ENCODE results near the gene CPNE6. TPM values are rescaled to one million over a fixed set of nuclear protein-coding genes. Genes with fewer than 3 reads are reported as not detected.
A peak's percentile ranks its signal among the peaks of the same experiment; 100 is the strongest.

Gene CPNE6
- total RNA-seq, 1 experiment from 2014 or later = not detected

GRCh38 chr14:24108336-24108874 is 37.0 kb downstream of the CPNE6 start:
- RAD21 ChIA-PET (ENCODE audit: low non-redundant PET in 1 of 2, low total read pairs in 2 of 2, uncharacterized antibody in 2 of 2, unreplicated experiment in 2 of 2) = interaction anchor here (0.8 to 2.6 kb wide), 6 partner anchors 14 to 57 kb away, joined by 3 to 26 read pairs (median 7); partner anchors contain the start of genes PCK2 (in 2 of the 2) and CARMIL3 (in 1 of the 2)
- Histone ChIP-seq H3K27me3 (ENCODE audit: insufficient read depth, low read length) (no peaks in the 10 kb centered on the region), H3K27ac (ENCODE audit: low read depth, low read length) (no peak overlapping the region), H4K20me1 (ENCODE audit: insufficient read depth) (no peaks in the 10 kb centered on the region), H3K9me3 (ENCODE audit: control insufficient read depth in 1 of 2, insufficient read depth in 1 of 2, low read depth in 1 of 2, low read length in 2 of 2) (peaks cover 0 to 5% of the 10 kb centered on the region in 2 experiments; a peak in 1 of 4 replicates), H3K36me3 (ENCODE audit: control insufficient read depth in 1 of 2, insufficient read depth in 2 of 2, low read length in 2 of 2) (no peaks in the 10 kb centered on the region), H3K4me3 (replicated peaks in 1 of 2; ENCODE audit: low read depth in 1 of 2, low read length in 2 of 2) (no peak overlapping the region), H3K9ac (ENCODE audit: low read length) (peak overlapping the region; percentile 2; the same call in 1 of the 2 replicates), H3K4me1 (ENCODE audit: control insufficient read depth in 1 of 2, insufficient read depth in 2 of 2, low read length in 2 of 2) (peaks cover 2 to 9% of the 10 kb centered on the region in 2 experiments; a peak in 3 of 4 replicates), H3K4me2 (ENCODE audit: low read length) (peak overlapping the region; percentile 50), H3K79me2 (ENCODE audit: insufficient read depth, low read length) (no peaks in the 10 kb centered on the region), H3K9me2 (ENCODE audit: insufficient read depth) (no peaks in the 10 kb centered on the region), H2AFZ (ENCODE audit: low read depth, low read length, poor library complexity, severe bottlenecking) (peak overlapping the region; percentile 59)
- no peak; the same call in 1 of the 2 replicates for ATAC-seq
- POLR2A ChIA-PET = interaction anchor here (0.5 to 1.6 kb wide), 10 partner anchors 15 to 133 kb away, joined by 3 to 18 read pairs (median 4); partner anchors contain the start of genes CARMIL3, PCK2, PSME1 and PSME2
- TF ChIP-seq ZNF274 (IDR thresholded peaks at IDR 0.05; ENCODE audit: low read depth, low read length) (no peak), EGR1 (IDR thresholded peaks at IDR 0.05; ENCODE audit: low read depth) (no peak), POLR2A (IDR thresholded peaks at IDR 0.05; ENCODE audit: borderline replicate concordance, extremely low read depth, insufficient read depth, insufficient read length) (no peak), TCF7L2 (IDR thresholded peaks at IDR 0.05; ENCODE audit: borderline replicate concordance, extremely low read depth, insufficient read depth, insufficient read length) (no peak), MAX (IDR thresholded peaks at IDR 0.05) (no peak), JUND (IDR thresholded peaks at IDR 0.05) (no peak), CEBPB (IDR thresholded peaks at IDR 0.05; ENCODE audit: low read depth) (no peak), SIN3A (IDR thresholded peaks at IDR 0.05; ENCODE audit: low read depth) (no peak), CTCF (IDR thresholded peaks at IDR 0.05 in 2 of 3, conservative IDR thresholded peaks at IDR 0.05 in 1 of 3; ENCODE audit: borderline replicate concordance in 1 of 3, insufficient read depth in 1 of 3, low read depth in 2 of 3, low read length in 2 of 3) (no peak), FOSL1 (IDR thresholded peaks at IDR 0.05; ENCODE audit: low read depth) (no peak), ATF3 (IDR thresholded peaks at IDR 0.05) (no peak), POLR2AphosphoS5 (IDR thresholded peaks at IDR 0.05; ENCODE audit: low read depth, low read length) (no peak), EZH2 (IDR thresholded peaks at IDR 0.05) (no peak)
- no peak for DNase-seq (ENCODE audit: low read depth, low spot score)
- CTCF ChIA-PET = interaction anchor here (0.7 to 5.5 kb wide), 20 partner anchors 10 to 520 kb away, joined by 3 to 116 read pairs (median 5); partner anchors contain the start of genes CARMIL3, DHRS4L2, EMC9 and IRF9
- intact Hi-C loops (cut with micrococcal nuclease) = loop anchor here (1.0 kb wide), 1 partner anchor 94 kb away; no protein-coding TSS in a partner anchor
- no TSS peak for BruUV-seq (replicated peaks)

Data from HCT116 (cell line).